ENCODE data around the gene MMS19. TPM values are rescaled to one million over a fixed set of nuclear protein-coding genes. Genes with fewer than 3 reads are reported as not detected.

The MMS19 gene
- total RNA-seq = 100 to 1,000 TPM in 1 of 2 donors, 10 to 100 TPM in 1; 46.8 to 108 TPM

GRCh38 chr10:97498076-97498840 lies at the start of gene MMS19:
MMS19 (minus strand) TSS chr10:97498422; CDS start chr10:97498384, 38 bp downstream.
- Histone ChIP-seq H3K27ac (peak within 1 kb of the TSS; percentile 86 to 92), H3K9me3 (no peaks in the 10 kb centered on the region), H3K4me3 (peak within 1 kb of the TSS; percentile 83), H3K27me3 (replicated peaks; ENCODE audit: insufficient read depth) (no peaks in the 10 kb centered on the region), H3K36me3 (no peaks in the 10 kb centered on the region), H3K4me1 (ENCODE audit: control insufficient read depth in 1 of 2, low read depth in 2 of 2) (peaks cover 18 to 49% of the 10 kb centered on the region in 2 donors)
- no peak for TF ChIP-seq CTCF (IDR thresholded peaks at IDR 0.05)
- DNase-seq (ENCODE audit: low spot score) (peak; percentile 99), ATAC-seq (ENCODE audit: insufficient number of reproducible peaks, low FRiP score, low read depth) (peak; percentile 87)

GRCh38 chr10:97547962-97548361 lies 49.7 kb upstream of the MMS19 start:
- ATAC-seq (ENCODE audit: insufficient number of reproducible peaks, low FRiP score, low read depth) (no peak), DNase-seq (ENCODE audit: low spot score) (no peak)
- Histone ChIP-seq H3K36me3 (no peaks in the 10 kb centered on the region), H3K27ac (no peak overlapping the region), H3K27me3 (replicated peaks; ENCODE audit: insufficient read depth) (no peaks in the 10 kb centered on the region), H3K9me3 (no peaks in the 10 kb centered on the region), H3K4me3 (no peak overlapping the region), H3K4me1 (ENCODE audit: control insufficient read depth in 1 of 2, low read depth in 2 of 2) (peaks cover 14 to 35% of the 10 kb centered on the region in 2 donors)
- TF ChIP-seq CTCF (IDR thresholded peaks at IDR 0.05) = no peak

GRCh38 chr10:97547271-97547600 lies 49.0 kb upstream of the MMS19 start:
- peaks cover 21 to 42% of the 10 kb centered on the region in 2 donors for H3K4me1 ChIP-seq (ENCODE audit: control insufficient read depth in 1 of 2, low read depth in 2 of 2)
- H3K27me3 ChIP-seq (replicated peaks; ENCODE audit: insufficient read depth) = no peaks in the 10 kb centered on the region
- H3K36me3 ChIP-seq = no peaks in the 10 kb centered on the region
- TF ChIP-seq CTCF (IDR thresholded peaks at IDR 0.05) = no peak
- DNase-seq (ENCODE audit: low spot score) = no peak
- no peak overlapping the region for H3K27ac ChIP-seq
- no peak for ATAC-seq (ENCODE audit: insufficient number of reproducible peaks, low FRiP score, low read depth)
- H3K4me3 ChIP-seq = no peak overlapping the region
- H3K9me3 ChIP-seq = no peaks in the 10 kb centered on the region

GRCh38 chr10:97546456-97547270 lies 48.4 kb upstream of the MMS19 start:
- Histone ChIP-seq H3K4me3 (no peak overlapping the region), H3K27ac (no peak overlapping the region), H3K4me1 (ENCODE audit: control insufficient read depth in 1 of 2, low read depth in 2 of 2) (peaks cover 26 to 48% of the 10 kb centered on the region in 2 donors), H3K27me3 (replicated peaks; ENCODE audit: insufficient read depth) (no peaks in the 10 kb centered on the region), H3K9me3 (no peaks in the 10 kb centered on the region), H3K36me3 (no peaks in the 10 kb centered on the region)
- ATAC-seq (ENCODE audit: insufficient number of reproducible peaks, low FRiP score, low read depth) = no peak
- TF ChIP-seq CTCF (IDR thresholded peaks at IDR 0.05) = no peak
- no peak for DNase-seq (ENCODE audit: low spot score)

- ATAC-seq (ENCODE audit: insufficient number of reproducible peaks, low FRiP score, low read depth) (peak; percentile 84), DNase-seq (ENCODE audit: low spot score) (peak; percentile 82)
- Histone ChIP-seq H3K27ac (peak overlapping the region; percentile 96 to 97), H3K27me3 (replicated peaks; ENCODE audit: insufficient read depth) (no peaks in the 10 kb centered on the region), H3K4me1 (ENCODE audit: control insufficient read depth in 1 of 2, low read depth in 2 of 2) (peaks cover 48 to 67% of the 10 kb centered on the region in 2 donors), H3K36me3 (no peaks in the 10 kb centered on the region), H3K4me3 (no peak overlapping the region), H3K9me3 (no peaks in the 10 kb centered on the region)
- no peak for TF ChIP-seq CTCF (IDR thresholded peaks at IDR 0.05)
Measured at GRCh38 chr10:97543025-97543546, 44.9 kb upstream of the MMS19 start.

All from thoracic aorta (tissue), 2 donors.